Stimulated activated CD8-positive, alpha-beta memory T cell treated with anti-CD3 and anti-CD28 coated beads, Interleukin-2, amount 100 ng/mL, for 1 hour (primary cell): ENCODE data around the gene ZFR.
"Not testable (repeated sequence)": the region's sequence is repeated elsewhere in the genome, so short reads cannot be mapped to it uniquely, and the experiment has no call there.

Source experiments
- DNase-seq, 2 donors: peaks; one replicate each; pipeline ENCODE4 v3.0.0-alpha.2; 2020; ENCODE audit warnings: low read depth in 2 of 2

Gene ZFR

GRCh38 chr5:32320576-32320975, 124.0 kb downstream of the ZFR start:
- no peak for DNase-seq

DNA sequence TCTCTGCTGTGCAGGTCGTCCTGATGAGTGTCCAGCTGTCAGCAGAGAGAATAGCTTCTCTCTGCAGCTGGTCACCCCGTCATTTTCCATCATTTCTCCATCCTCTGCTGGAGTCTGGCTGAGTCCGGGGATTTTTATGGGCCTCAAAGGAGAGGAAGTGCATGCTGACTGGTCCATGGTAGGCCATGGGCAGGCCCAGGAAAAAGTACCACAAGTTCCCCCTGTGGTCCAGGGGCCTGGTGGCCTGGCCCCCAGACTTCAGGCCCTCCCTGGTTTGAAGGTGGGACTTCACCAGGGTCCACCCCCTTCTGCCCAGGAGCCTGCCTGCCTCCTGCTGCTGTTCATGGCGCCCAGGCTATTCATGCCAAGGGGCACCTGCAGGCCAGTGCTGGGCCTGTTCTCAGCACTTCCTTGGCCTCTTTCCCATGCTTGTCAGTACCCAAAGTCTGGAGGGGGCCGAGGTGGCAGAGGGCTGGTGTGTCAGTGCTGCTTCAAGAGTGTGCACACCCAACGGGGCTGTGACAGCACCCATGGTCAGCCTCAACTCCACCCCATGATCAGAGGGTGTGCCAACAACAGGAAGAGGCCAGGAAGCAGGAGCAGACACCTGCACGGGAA, 124.5 kb downstream of the ZFR start:
- DNase-seq, result no peak

GRCh38 chr5:32319392-32319791, 125.1 kb downstream of the ZFR start:
- DNase-seq, result no peak

DNA sequence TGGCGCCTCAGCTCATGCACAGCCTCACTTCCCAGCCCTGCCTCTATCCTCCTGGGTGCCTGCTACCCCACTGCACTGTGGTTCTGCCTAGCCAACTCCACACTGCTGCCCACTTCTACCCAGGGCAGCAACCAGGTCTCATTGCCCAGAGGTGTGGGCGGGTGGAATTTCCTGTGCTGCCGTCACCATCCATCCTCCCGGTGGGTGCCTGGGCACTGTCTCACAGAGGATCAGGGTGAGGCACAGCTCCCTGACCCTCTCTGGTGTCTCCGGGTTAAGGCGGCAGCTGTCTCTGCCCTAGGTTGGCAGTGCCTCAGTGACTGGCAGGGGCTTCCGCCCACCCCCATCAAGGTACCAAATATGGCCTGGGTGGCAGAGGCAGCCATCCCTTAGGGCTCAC, 127.5 kb downstream of the ZFR start:
- DNase-seq, result no peak

GRCh38 chr5:32315221-32316014, 129.1 kb downstream of the ZFR start:
- DNase-seq, result no peak

DNA sequence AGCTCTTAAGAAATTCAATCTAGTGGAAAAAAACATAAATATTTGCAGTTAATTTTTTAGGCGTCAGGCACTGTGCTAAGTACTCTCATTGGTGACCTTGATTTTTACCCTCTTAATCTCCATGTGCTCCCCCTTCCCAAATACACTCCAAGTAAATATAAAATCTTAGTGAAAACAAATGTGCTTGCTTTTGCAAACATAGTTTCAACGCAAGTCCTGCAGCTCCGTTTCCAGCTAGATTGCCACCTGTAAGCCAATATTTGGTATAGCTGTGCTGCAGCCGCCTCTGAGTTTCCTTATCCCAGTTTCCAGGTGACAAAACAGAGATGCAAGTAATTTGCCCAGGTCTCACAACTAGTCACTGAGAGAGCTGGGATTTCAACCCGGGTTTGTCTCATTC, 129.9 kb downstream of the ZFR start:
- DNase-seq, result no peak

- DNase-seq, result not testable (repeated sequence)
Measured at GRCh38 chr5:32314152-32314488, 130.4 kb downstream of the ZFR start.

DNA sequence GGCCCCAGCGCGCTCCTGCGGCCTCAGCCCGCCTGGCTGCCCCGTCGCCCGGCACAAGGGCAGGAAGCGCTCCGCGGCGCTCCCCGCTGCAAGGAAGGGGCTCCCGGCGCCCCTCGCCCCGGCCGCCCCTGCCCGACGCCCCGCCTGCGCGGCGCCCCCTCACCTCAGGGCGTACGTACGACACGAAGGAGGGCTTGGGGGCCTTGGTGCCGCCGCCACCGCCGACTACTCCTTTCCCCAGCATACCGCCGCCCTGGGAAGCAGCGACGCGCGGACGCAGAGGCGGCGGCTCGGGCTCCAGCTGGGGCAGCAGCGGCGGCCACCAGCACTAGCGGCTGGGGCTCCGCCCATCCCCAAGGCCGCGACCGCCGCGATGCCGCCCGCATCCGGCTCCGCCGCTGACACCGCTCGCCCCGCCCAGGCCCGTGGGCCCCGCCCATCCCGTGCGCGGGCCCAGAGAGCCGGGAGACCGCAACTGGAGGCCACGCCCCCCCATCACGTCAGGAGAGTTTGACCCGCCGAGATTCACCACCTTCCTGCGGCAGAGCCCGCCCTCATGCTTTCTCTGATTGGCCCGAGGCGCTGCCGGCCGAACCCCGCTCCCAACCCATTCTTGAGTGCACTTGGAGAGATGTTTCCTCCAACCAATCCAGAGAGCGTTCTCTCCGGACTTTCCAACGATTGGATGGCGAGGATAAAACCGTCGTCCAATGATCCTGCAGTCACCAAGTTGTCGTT, 131.8 kb downstream of the ZFR start, which contains the start of gene MTMR12:
MTMR12 (minus strand) TSS at position 345 of the 738 bp plus-strand sequence; CDS start at position 244, 101 bp downstream.
- DNase-seq, result peak; percentile 99

DNA sequence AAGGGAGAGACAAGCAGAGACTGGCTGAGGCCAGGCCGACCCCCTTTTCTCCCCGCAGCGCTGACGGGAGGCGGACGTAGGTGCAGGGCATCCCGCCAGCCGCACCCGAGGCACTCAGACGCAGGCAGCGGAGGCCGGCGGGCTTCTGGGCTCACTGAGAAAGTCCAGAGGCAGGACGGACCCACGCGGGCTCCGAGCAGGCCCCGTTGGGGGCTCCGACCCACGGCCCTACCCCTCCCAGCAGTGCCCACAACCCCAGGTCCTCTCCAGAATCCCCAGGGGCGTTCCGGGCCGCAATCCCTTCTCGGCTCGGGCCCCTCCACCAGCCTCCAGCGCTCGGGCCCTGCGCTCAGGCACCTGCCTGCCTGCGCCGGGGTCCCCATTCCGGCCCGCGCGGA, 132.3 kb downstream of the ZFR start:
- DNase-seq, result peak; percentile 7 to 13

DNA sequence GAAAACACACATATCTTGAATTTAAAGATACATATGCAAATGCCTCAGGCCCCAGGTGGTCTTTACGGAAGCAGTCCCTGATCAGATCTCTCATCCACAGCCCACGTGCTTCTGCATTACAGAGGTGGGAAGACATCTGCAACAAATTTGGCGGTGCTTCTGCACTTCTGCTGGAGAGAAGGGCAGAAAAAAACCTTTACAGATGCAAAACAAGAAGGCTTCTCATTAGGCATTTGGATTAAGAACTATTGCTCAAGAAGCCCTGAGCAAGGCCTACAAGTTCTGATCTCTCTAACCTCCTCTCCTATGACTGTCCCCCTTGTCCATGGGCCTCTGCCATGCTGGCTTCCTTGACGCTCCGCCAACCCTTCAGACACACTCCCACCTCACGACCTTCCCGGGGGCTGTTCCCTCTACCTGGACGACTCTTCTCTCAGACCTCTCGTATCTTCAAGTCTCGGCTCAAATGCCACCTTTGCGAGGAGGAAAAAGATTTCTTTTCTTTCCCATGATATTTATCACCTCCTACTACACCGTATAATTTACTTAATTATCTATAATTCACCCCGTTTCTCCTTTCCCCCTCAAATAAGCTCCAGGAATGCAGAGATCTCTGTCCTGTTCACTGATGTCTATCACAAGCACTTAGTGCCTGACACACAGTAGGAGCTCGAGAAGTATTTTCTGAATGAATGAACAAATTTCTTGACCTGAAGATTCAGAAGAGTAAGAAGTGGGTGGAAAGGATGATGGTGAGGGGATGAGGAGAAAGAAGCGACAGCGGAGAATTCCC, 132.9 kb downstream of the ZFR start:
- no peak for DNase-seq

DNA sequence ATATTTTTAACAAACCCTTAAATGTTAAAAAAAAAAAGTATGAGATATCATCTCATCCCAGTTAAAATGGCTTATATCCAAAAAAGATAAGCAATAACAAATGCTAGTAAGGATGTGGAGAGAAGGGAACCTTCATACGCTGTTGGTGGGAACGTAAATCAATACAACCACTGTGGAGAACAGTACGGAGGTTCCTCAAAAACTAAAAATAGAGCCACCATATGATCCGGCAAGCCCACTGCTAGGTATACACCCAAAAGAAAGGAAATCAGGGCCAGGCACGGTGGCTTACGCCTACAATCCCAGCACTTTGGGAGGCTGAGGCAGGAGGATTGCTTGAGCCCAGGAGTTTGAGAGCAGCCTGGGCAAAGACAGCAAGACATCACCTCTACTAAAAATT, 134.8 kb downstream of the ZFR start:
- DNase-seq, result no peak

DNA sequence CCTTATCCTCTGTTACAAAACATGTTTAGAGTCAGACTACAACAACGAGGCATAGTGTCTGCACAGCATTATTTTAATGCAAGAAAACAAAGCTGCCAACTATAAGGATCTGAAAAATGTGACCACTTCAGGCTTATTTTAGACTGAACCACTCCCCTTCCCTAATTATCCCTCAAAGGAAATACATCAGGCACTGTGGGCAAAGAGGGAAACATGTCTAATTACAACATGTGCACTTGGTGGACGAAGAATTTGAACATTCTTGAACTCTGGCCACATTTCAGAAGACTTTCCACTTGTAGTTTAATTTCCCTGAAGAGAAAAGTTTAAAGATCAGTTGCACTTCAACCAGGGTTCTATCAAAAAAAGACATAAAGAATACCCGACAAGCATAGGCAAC, 135.6 kb downstream of the ZFR start:
- no peak for DNase-seq

DNA sequence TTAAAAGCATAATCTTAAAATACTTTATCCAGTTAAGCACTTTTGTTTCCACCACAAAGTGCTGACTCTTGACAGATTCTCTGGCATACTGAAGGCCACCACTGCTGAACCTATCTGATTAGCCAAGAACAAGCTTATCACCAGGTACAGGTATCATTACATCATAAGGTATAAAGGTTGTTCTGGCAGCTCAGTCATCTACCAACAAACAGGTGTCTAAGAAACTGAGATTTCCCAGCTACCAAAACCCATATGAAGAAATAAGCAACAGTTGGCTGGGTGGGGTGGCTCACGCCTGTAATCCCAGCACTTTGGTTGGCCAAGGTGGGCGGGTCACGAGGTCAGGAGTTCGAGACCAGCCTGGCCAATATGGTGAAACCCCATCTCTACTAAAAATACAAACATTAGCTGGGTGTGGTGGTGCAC, 136.8 kb downstream of the ZFR start:
- DNase-seq, result no peak

- DNase-seq, result no peak
Measured at GRCh38 chr5:32304622-32305021, 139.9 kb downstream of the ZFR start.
